ENCODE results near the gene EPHA7. TPM values are rescaled to one million over a fixed set of nuclear protein-coding genes. Genes with fewer than 3 reads are reported as not detected.

Gene EPHA7
- total RNA-seq, 1 experiment from 2014 or later = not detected

GRCh38 chr6:93304505-93304904, 114.9 kb downstream of the EPHA7 start:
- Histone ChIP-seq H3K27me3 (ENCODE audit: insufficient read depth, low read length) (no peaks in the 10 kb centered on the region), H3K9me2 (ENCODE audit: insufficient read depth) (no peaks in the 10 kb centered on the region), H2AFZ (ENCODE audit: low read depth, low read length, poor library complexity, severe bottlenecking) (no peak overlapping the region), H4K20me1 (ENCODE audit: insufficient read depth) (no peaks in the 10 kb centered on the region), H3K9me3 (ENCODE audit: control insufficient read depth in 1 of 2, insufficient read depth in 1 of 2, low read depth in 1 of 2, low read length in 2 of 2) (peaks cover 3 to 14% of the 10 kb centered on the region in 2 experiments; a peak in 3 of 4 replicates), H3K27ac (ENCODE audit: low read depth, low read length) (no peak overlapping the region), H3K4me2 (ENCODE audit: low read length) (no peak overlapping the region), H3K4me1 (ENCODE audit: control insufficient read depth in 1 of 2, insufficient read depth in 2 of 2, low read length in 2 of 2) (no peaks in the 10 kb centered on the region), H3K4me3 (replicated peaks in 1 of 2; ENCODE audit: low read depth in 1 of 2, low read length in 2 of 2) (no peak overlapping the region), H3K79me2 (ENCODE audit: insufficient read depth, low read length) (no peaks in the 10 kb centered on the region), H3K9ac (ENCODE audit: low read length) (no peak overlapping the region), H3K36me3 (ENCODE audit: control insufficient read depth in 1 of 2, insufficient read depth in 2 of 2, low read length in 2 of 2) (no peaks in the 10 kb centered on the region)
- ATAC-seq (no peak), DNase-seq (ENCODE audit: low read depth, low spot score) (no peak)
- no TSS peak for BruUV-seq (replicated peaks)
- intact Hi-C loops (cut with micrococcal nuclease) = no loop called here
- RAD21 ChIA-PET (ENCODE audit: low non-redundant PET in 1 of 2, low total read pairs in 2 of 2, uncharacterized antibody in 2 of 2, unreplicated experiment in 2 of 2) = no interaction called here
- no peak for TF ChIP-seq CEBPB (IDR thresholded peaks at IDR 0.05; ENCODE audit: low read depth)
- TF ChIP-seq RAD21 (IDR thresholded peaks at IDR 0.05; ENCODE audit: low read depth) = no peak
- TF ChIP-seq CBX3 (IDR thresholded peaks at IDR 0.05; ENCODE audit: low read depth) = no peak
- TF ChIP-seq YY1 (IDR thresholded peaks at IDR 0.05; ENCODE audit: extremely low read depth, insufficient replicate concordance, low read depth, low read length) = no peak
- TF ChIP-seq FOSL1 (IDR thresholded peaks at IDR 0.05; ENCODE audit: low read depth) = no peak
- TF ChIP-seq JUND (IDR thresholded peaks at IDR 0.05) = no peak
- no peak for TF ChIP-seq MAX (IDR thresholded peaks at IDR 0.05)
- no peak for TF ChIP-seq SIN3A (IDR thresholded peaks at IDR 0.05; ENCODE audit: low read depth)
- TF ChIP-seq ELF1 (IDR thresholded peaks at IDR 0.05; ENCODE audit: borderline replicate concordance, low read depth) = no peak
- no peak for TF ChIP-seq SRF (IDR thresholded peaks at IDR 0.05; ENCODE audit: low read depth)
- TF ChIP-seq, protein P1, sequence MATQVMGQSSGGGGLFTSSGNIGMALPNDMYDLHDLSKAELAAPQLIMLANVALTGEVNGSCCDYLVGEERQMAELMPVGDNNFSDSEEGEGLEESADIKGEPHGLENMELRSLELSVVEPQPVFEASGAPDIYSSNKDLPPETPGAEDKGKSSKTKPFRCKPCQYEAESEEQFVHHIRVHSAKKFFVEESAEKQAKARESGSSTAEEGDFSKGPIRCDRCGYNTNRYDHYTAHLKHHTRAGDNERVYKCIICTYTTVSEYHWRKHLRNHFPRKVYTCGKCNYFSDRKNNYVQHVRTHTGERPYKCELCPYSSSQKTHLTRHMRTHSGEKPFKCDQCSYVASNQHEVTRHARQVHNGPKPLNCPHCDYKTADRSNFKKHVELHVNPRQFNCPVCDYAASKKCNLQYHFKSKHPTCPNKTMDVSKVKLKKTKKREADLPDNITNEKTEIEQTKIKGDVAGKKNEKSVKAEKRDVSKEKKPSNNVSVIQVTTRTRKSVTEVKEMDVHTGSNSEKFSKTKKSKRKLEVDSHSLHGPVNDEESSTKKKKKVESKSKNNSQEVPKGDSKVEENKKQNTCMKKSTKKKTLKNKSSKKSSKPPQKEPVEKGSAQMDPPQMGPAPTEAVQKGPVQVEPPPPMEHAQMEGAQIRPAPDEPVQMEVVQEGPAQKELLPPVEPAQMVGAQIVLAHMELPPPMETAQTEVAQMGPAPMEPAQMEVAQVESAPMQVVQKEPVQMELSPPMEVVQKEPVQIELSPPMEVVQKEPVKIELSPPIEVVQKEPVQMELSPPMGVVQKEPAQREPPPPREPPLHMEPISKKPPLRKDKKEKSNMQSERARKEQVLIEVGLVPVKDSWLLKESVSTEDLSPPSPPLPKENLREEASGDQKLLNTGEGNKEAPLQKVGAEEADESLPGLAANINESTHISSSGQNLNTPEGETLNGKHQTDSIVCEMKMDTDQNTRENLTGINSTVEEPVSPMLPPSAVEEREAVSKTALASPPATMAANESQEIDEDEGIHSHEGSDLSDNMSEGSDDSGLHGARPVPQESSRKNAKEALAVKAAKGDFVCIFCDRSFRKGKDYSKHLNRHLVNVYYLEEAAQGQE (IDR thresholded peaks at IDR 0.05; ENCODE audit: low read depth) = no peak
- no peak for TF ChIP-seq EZH2 (IDR thresholded peaks at IDR 0.05)
- no peak for TF ChIP-seq ZNF274 (IDR thresholded peaks at IDR 0.05; ENCODE audit: low read depth, low read length)
- TF ChIP-seq ATF3 (IDR thresholded peaks at IDR 0.05) = no peak
- TF ChIP-seq, protein P2, sequence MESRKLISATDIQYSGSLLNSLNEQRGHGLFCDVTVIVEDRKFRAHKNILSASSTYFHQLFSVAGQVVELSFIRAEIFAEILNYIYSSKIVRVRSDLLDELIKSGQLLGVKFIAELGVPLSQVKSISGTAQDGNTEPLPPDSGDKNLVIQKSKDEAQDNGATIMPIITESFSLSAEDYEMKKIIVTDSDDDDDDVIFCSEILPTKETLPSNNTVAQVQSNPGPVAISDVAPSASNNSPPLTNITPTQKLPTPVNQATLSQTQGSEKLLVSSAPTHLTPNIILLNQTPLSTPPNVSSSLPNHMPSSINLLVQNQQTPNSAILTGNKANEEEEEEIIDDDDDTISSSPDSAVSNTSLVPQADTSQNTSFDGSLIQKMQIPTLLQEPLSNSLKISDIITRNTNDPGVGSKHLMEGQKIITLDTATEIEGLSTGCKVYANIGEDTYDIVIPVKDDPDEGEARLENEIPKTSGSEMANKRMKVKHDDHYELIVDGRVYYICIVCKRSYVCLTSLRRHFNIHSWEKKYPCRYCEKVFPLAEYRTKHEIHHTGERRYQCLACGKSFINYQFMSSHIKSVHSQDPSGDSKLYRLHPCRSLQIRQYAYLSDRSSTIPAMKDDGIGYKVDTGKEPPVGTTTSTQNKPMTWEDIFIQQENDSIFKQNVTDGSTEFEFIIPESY (IDR thresholded peaks at IDR 0.05; ENCODE audit: extremely low read depth, insufficient replicate concordance, low read length) = no peak
- POLR2A ChIA-PET = no interaction called here
- CTCF ChIA-PET = no interaction called here
